GDM1 (cell line): ENCODE measurements around the gene KLF16.

Experiments
- DNase-seq: peaks from one replicate; lab custom pipeline; 2025; lab: John Stamatoyannopoulos, UW

The KLF16 gene

GRCh38 chr19:1819341-1820255, 43.8 kb downstream of the KLF16 start:
- no peak for DNase-seq

DNA sequence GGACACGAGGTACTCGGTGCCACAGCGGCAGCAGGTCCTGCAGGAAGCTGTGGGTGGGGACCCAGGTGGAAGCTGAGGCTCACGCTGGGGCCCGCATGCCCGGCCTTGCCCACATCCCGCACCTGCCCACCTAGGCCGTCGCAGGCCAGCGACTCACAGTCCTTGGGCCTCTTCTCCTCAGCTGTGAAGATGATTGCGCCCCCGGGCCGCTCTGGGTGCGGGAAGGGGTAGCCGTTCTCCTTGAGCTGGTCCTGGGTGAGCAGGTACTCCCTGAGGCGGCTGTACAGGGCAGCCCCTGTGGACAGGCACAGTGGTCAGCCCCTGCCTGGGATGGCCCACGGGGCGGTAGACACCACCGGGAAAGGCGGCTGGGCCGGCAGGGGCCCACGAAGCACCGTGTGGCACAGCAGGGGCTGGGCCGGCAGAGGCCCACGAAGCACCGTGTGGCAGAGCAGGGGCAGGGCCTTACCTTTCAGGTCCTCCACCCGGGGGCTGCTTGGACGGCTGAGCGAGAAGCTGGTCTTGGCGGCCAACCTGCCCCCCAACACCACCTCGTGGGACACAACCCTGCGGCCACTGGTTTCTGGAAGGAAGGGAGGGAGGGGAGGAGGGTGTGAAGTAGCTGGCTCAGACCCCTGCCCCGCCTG, 44.7 kb downstream of the KLF16 start:
- DNase-seq: no peak

- no peak for DNase-seq
These were observed 45.7 kb downstream of the KLF16 start for GRCh38 chr19:1817553-1818179.

GRCh38 chr19:1816530-1817298, 46.7 kb downstream of the KLF16 start:
- no peak for DNase-seq

GRCh38 chr19:1815605-1816529, 47.5 kb downstream of the KLF16 start:
- no peak for DNase-seq

- no peak for DNase-seq
These were observed 48.4 kb downstream of the KLF16 start for GRCh38 chr19:1814833-1815604.

DNA sequence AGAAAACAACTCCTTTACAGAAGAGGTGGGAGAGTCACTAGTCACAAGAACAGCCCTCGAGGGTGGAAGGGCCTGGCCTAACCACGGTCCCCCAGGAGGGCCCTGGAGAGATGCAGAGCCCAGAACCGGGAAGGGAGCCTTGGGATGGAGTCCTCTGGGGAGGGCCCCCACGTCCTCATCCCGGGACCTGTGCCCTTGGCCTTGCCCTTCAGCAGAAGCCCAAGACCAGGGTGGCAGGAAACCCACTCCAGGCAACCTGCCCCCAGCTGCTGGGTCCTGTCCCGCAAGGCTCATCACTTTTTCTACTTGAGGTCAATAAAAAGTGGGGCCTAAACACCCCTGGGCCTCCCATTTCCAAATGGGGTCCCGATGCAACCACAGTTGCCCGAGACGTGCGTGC, 49.0 kb downstream of the KLF16 start:
- DNase-seq: no peak

DNA sequence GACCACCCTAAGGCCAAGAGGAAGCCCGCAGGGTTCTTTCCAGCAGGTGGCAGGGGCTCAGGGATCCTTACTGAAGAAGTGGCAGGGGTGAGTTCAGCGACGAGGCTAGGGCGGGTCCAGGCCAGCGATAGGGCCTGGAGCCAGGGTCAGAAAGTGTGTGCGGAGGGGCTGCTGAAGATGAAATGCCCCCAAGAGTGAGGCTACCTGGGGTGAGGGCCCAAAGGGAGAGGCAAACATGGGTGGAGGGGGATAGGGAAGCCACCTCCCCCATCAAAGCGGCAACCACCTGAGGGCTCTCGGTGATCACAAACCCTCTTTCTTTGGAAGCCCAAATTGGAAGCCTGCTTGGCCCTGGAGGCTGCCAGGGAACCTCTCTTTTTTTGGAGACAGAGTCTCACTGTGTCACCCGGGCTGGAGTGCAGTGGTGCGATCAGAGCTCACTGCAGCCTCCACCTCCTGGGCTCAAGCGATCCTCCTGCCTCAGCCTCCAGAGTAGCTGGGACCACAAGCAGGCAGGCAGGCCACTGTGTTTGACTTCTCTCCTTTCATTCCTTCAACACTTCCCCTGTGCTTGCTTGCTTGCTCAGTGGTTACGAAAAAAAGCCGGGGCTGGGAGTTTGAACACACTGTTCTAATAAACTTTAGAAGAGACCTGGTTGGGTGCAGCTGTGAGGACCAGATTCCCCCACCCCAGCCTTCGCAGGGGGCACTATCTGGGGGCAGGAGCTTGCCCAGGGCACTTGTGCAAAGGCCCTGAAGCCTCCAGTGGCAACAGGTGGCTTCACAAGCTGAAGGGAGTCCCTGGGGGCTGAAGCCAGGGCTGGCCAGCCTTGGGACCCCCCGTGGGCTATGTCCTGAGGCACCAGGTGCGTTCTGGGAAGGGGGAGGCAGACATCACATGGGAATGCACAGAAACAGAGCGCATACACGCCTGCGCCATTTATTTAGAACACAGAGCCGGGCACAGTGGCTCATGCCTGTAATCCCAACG, 49.9 kb downstream of the KLF16 start:
- no peak for DNase-seq

- peak; percentile 96 for DNase-seq
These were observed 50.8 kb downstream of the KLF16 start for GRCh38 chr19:1812426-1813191.

GRCh38 chr19:1811942-1812425, 51.4 kb downstream of the KLF16 start, which contains the start of gene ATP8B3:
Gene ATP8B3 (minus strand): TSS chr19:1812276. CDS start chr19:1811736, 540 bp downstream.
- no peak for DNase-seq

GRCh38 chr19:1811472-1811894, 51.9 kb downstream of the KLF16 start:
- DNase-seq: no peak

- no peak for DNase-seq
These were observed 52.8 kb downstream of the KLF16 start for GRCh38 chr19:1810439-1811160.

GRCh38 chr19:1809678-1810077, 53.7 kb downstream of the KLF16 start:
- DNase-seq: no peak

- no peak for DNase-seq
These were observed 55.0 kb downstream of the KLF16 start for GRCh38 chr19:1808395-1808731.

GRCh38 chr19:1807695-1808394, 55.5 kb downstream of the KLF16 start:
- DNase-seq: no peak

DNA sequence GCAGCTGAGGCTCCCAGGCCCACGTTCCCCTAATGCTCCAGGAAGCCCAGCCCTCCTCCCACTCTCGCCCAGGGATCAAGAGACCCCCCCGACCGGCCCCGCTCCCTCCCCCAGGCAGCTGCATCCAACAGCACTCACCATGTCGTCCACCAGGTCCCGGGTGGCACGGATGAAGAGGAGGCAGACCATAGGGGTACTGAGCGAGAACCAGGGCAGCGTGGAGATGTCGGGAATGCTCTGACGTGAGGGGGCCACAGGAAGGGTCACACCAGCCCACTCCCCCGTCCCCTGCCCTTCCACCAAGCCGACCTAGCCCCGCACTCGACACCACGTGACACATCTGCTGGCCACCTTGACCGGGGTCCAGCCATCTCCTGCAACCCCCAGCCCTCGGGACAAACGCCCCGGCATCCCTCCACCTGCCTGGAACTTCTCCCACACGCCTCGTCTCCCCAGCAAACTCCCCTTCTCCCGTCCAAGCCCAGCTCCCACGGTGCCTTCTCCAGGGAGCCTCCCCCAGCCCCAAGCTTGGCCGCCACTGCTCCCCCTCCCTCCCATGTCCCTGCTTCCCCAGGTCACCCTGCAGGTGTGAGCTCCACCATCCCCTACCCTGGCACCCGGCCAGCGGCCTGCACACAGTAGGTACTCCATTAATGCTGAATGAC, 56.2 kb downstream of the KLF16 start:
- no peak for DNase-seq
